CD4-positive, alpha-beta T cell treated with Interleukin-15 for 1 hour (primary cell): ENCODE data around the gene RANBP10.
"Not testable (repeated sequence)": the region's sequence is repeated elsewhere in the genome, so short reads cannot be mapped to it uniquely, and the experiment has no call there.

ENCODE experiments used
- DNase-seq: peaks from one replicate; pipeline ENCODE4 v3.0.0-alpha.2; 2020

The RANBP10 gene

GRCh38 chr16:67775273-67775672 is 31.1 kb downstream of the RANBP10 start:
- DNase-seq, result no peak

GRCh38 chr16:67774457-67774853 is 31.9 kb downstream of the RANBP10 start:
- no peak for DNase-seq

DNA sequence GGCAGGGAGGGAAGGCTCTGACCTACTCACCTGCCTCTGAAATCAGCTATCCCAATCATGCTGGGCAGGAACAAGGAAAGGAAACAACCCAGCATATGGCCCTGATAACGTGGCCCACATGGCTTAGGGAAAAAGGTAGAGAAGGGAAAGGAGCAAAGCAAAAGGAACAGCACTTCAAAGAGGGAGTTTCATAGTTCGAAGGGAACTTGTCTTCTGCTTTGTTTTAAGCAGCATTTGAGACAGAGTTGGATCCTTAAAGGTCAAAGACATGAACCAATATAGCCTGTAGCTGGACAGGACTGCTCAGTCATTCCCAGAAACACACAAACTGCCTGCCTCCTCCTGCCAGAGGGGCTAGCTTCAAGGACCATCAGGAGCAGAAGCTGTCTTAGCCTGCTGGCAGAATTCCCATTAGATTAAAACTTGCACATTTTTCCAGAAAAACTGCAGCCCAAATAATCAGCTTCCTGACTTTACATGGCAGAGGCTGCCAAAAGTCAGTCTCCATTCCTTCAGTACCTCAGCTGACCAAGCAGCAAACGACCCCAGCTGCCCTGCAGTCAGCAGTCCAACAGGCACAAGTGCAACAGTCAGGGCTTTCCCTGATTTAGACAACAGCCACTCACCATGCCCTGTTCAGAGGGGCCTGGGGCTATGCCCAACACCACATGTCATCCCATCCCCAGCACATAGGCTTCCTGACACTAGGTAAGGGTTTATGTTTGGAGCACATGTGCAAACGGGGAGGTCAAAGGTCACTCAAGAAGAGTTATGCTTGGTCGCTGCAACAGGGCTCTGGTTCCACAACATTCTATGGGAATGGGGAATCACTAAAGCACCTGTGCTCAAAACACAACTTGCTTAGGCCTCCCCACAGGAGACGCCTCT is 32.5 kb downstream of the RANBP10 start:
- DNase-seq, result no peak

GRCh38 chr16:67773099-67773498 is 33.3 kb downstream of the RANBP10 start:
- DNase-seq, result no peak

DNA sequence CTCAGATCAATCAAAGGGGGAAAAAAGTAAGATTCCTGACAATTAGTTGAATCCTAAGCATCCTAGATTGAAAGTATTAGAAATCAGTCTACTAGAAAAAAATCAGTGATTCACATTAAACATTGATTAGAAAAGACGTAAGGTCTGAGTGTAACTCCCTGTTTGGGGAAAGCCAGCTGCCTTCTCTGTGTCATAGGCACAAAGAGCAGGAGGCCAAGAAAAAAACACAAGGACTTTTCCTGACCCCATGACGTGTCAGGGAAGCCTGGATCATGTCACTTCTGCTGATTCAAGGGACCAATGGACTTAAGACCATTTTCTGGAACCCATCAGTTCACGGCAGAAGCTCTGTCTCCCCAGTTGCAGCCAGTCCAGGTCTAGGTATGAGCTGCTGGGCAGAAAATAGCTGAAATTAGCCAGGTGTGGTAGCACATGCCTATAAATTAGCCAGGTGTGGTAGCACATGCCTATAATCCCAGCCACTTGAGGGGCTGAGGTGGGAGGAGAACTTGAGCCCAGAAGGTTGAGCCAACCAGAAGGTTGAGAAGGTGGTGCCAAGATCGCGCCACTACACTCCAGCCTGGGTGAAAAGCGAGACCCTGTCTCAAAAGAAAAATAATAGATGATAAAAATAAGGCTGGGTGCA is 35.9 kb downstream of the RANBP10 start:
- no peak for DNase-seq

GRCh38 chr16:67767953-67768352 is 38.4 kb downstream of the RANBP10 start:
- DNase-seq, result no peak

DNA sequence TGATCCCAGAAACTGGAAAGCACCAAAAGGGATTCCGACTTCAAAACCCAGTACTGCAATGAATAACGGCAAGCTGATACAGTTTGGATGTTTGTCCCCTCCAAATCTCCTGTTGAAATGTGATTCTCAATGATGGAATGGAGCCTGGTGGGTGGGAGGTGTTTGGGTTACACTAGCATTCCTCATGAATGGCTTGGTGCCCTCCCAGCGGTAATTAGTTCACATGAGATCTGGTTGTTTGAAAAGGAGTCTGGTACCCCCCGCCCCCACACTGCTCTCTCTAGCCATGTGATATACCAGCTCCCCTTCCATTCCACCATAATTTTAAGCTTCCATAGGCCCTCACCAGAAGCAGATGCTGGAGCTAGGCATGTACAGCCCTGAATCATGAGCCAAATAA is 40.1 kb downstream of the RANBP10 start:
- DNase-seq, result no peak

DNA sequence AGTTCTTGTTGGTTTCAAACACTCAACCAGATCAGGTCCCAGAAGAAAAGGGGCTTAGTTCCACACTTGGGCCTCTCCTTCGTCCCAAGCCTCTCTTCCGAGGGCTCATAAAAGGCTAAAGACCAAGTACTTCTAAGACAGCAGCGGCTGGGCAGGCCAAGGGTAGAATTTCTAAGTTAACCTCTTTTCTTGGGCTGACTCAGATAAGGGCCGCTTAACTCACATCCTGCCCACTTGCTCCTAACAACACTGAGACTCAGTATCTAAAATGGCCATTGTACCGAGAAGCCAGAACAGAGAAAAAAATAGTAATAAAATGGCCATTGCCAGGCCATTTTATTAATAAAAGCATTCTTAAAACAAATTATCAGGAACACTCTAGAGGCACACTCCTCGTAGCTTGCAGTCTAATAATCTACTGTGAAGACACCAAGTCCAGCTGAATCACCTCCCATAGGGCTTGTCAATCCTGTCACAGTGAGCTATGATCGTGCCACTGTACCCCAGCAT is 42.1 kb downstream of the RANBP10 start:
- no peak for DNase-seq

GRCh38 chr16:67763066-67763465 is 43.3 kb downstream of the RANBP10 start:
- no peak for DNase-seq

GRCh38 chr16:67762385-67762784 is 44.0 kb downstream of the RANBP10 start:
- DNase-seq, result no peak

DNA sequence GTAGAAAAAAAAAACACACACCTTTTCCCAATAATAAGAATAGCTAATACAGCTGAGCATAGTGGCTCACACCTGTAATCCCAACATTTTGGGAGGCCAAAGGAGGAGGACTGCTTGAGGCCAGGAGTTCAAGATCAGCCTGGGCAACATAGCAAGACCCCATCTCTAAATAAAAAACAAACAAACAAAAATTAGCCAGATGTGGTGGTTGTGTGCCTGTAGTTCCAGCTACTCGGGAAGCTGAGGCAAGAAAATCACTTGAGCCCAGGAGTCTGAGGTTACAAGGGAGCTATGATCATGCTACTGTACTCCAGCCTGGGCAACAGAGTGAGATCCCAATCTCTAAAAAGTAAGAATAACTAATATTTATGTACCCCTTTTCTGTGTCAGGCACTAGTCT is 44.4 kb downstream of the RANBP10 start:
- DNase-seq, result no peak

DNA sequence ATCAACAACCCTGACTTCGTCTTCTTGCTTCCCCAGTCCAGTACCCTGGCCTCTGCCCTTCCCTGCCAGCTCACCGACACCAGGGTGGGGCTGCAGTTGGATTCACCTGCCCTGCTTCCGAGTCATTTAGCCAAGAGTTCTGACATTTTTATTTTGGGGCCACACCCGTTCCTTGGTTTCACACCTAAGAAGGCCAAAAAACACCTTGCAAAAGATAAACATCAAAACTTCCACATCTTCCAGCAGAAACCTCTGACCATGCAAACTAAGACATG is 45.5 kb downstream of the RANBP10 start:
- DNase-seq, result no peak

DNA sequence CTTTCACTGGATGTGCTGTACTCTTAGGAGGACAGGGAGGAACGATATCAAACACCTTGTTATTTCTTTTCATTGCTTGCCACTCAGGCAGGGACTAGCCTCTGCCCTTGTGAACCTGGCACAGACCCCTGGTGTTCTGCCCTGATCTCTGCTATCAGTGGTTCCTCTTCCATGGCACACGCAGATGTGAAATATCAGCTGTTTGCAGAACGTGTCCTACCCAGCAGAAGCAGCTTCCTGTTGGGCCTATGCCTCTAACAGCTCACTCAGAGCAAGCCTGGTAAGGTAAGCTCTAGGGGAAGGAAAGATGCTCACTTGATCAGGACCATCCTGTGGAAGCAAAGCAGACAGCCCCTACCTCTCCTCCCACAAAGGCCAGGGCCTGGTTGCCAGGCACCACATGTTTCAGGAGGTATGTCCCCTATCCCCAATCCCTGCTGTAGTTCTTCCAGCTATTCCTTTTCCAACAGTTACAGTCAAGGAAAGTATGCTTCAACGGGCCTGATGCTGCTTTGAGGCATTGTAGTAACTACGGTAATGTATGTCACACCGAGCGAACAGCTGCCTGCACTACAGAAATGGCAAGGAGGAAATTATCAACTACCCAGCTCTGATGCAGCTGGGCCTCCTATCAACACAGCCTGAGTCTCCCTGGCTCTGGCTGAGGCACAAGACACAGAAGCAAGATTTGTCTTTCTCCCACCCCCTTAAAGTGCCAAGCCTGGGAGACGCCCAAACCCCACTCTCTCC is 46.0 kb downstream of the RANBP10 start:
- no peak for DNase-seq

GRCh38 chr16:67758966-67759365 is 47.4 kb downstream of the RANBP10 start:
- DNase-seq, result no peak

GRCh38 chr16:67758006-67758405 is 48.4 kb downstream of the RANBP10 start:
- no peak for DNase-seq

DNA sequence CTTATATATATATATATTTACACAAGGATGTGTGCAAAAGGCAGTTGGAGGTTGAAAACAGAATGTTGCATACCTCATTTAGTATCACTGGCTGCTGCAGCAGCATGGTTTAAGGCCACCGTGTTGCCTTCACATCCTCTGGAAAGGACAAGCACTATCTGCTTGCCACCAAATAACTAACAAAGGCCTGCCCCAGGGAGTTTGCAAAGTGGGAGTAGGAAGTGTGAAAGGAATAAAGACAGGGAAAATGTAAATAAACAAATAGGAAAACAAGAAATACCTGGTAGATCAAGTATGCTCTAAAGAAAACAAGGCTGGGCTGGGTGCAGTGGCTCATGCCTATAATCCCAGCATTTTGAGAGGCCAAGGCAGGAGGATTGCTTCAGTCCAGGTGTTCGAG is 53.7 kb downstream of the RANBP10 start:
- no peak for DNase-seq

- DNase-seq, result not testable (repeated sequence)
Observed at GRCh38 chr16:67751331-67751730, 55.0 kb downstream of the RANBP10 start.

- DNase-seq, result no peak
Observed at GRCh38 chr16:67750466-67750865, 55.9 kb downstream of the RANBP10 start.

DNA sequence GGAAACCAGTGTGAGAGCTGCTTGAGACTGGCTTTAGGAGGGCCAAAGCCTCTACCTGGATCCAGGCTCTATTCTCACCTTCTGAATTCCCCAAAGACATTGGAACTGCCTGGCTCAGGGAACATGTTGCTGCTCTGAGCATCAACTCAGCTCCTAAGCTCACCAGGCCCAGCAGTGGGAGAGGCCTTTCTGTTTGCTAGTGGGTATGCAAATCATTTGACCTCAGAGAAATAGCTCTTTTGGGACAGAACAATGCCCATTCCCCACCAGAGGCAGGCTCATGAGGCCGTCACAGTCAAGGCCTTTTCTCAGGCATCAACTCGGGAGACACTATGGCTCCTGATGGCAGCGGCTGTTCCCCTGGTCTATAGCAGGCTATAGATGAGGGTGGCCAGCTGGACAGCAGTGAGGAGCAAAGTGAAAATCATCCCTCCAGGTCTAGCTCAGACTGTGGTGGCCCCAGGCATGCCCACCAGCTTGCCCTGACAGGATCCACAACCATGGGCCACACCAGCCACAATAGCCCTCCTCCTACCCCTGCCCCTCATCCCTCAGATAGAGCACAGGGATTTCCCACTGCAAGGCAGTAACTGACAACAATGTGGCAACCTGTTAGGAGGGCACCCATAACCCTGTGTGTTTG is 56.8 kb downstream of the RANBP10 start:
- no peak for DNase-seq

DNA sequence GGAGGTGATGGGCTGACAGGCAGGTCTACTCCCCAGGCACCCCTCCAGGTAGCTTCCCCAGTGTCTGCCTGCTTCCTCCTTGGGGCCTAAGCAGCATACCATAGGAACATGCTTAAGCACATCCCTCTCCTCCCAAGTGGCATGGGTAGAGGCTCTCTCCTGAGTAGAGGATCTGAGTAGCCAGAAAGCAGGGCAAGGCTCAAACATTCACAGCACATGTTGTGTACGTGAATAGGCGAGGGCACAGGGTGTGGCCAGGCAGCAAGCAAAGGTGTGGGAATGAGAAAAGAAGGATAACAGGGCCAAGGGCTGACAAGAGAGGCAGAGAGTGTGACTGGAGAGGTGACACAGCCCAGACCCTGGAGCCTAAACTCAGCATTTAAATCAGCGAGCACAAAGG is 57.5 kb downstream of the RANBP10 start:
- DNase-seq, result no peak

- DNase-seq, result no peak
Observed at GRCh38 chr16:67746846-67747245, 59.5 kb downstream of the RANBP10 start.

- DNase-seq, result no peak
Observed at GRCh38 chr16:67741118-67741517, 65.2 kb downstream of the RANBP10 start.

DNA sequence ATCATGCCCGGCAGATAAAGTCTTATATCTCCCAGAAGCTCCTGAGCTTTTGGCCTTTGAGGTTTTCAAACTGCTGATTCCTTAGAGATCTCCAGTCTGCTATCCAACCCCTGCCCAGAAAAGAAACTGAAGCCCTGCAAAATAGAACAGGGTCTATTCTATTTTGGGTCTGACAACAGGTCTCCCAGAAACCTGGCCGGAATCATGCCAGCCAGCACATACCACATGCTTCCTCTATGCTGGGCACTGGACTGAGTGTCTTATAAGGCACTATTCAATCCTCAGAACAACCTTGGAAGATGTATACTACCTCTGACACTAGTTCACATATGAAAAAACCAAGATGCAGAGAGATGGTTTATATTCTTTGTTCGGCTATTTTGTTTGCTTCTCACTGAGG is 66.0 kb downstream of the RANBP10 start:
- DNase-seq, result no peak
